B cell (primary cell): ENCODE data around the gene ARHGAP26.

Source experiments
- CTCF ChIP-seq: fragments of 200-600 bp; IDR thresholded peaks from one replicate; pipeline ENCODE4 v1.8.0; 2022; ENCODE audit warnings: antibody characterized with exemption, mild to moderate bottlenecking
- EZH2 ChIP-seq: IDR thresholded peaks from 2 replicates; pipeline ENCODE4 v1.6.1; 2012; ENCODE audit warnings: borderline replicate concordance, low read depth, mild to moderate bottlenecking, moderate library complexity, low read length; ENCODE audit not compliant: insufficient read depth, poor library complexity, severe bottlenecking

DNA sequence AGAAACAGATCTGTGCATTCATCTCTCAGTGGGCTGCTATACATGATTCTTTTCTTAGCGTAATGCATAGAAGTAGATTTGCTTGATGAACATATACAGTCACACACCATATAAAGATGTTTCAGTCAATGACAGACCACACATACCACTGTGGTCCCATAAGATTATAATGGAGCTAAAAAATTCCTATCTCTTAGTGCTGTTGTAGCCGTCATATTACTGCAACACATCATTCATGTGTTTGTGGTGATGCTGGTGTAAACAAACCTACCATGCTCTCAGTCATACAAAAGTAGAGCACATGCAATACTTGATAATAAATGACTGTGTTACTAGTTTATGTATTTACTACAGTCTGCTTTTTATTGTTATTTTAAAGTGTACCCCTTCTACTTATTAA is 214.3 kb downstream of the ARHGAP26 start:
- TF ChIP-seq CTCF: no peak
- TF ChIP-seq EZH2: no peak
